Body of pancreas (tissue), 4 donors: ENCODE measurements around the gene RPIA.

Source experiments
- POLR2A ChIP-seq, 3 donors: fragments of 450-650 bp; IDR thresholded peaks; one replicate each; pipeline ENCODE4 v1.6.1; 2016; ENCODE audit warnings: antibody characterized with exemption in 3 of 3, mild to moderate bottlenecking in 2 of 3
- TF ChIP-seq, protein P1 (sequence below), 7 experiments: fragments of 450-650 bp in 4 of 7; fragments of 200-600 bp in 3 of 7; sonication (generic) in 3 of 7; IDR thresholded peaks; one replicate each; pipeline ENCODE4 v1.5.1; 2016 to 2019; ENCODE audit warnings: antibody characterized with exemption in 7 of 7

DNA sequence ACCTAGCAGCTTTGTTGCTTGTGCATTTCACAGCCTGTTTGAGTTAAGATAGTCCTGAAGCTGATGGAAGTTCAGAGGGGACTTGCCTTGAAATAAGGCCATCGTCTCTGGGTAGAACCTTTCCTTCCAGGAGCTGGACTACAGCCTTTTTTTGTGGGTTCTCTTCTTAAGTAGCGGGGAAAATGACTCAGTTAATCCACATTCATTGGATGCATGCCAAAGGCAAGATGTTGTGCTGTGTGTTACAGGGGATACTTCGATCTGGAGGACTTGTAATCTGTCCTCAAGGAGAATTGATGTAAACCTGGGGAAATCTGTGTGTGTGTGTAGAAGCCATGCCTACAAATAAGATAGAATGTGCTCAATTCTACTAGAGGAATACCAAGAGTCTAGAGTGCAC lies 46.8 kb downstream of the RPIA start:
- TF ChIP-seq, protein P1, sequence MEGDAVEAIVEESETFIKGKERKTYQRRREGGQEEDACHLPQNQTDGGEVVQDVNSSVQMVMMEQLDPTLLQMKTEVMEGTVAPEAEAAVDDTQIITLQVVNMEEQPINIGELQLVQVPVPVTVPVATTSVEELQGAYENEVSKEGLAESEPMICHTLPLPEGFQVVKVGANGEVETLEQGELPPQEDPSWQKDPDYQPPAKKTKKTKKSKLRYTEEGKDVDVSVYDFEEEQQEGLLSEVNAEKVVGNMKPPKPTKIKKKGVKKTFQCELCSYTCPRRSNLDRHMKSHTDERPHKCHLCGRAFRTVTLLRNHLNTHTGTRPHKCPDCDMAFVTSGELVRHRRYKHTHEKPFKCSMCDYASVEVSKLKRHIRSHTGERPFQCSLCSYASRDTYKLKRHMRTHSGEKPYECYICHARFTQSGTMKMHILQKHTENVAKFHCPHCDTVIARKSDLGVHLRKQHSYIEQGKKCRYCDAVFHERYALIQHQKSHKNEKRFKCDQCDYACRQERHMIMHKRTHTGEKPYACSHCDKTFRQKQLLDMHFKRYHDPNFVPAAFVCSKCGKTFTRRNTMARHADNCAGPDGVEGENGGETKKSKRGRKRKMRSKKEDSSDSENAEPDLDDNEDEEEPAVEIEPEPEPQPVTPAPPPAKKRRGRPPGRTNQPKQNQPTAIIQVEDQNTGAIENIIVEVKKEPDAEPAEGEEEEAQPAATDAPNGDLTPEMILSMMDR (IDR thresholded peaks at IDR 0.05) = no peak
- TF ChIP-seq POLR2A (IDR thresholded peaks at IDR 0.05) = no peak
